Left hindlimb (tissue), 1 donor: Measurements from ENCODE around the gene SLC16A5.
"Not testable (repeated sequence)": the region's sequence is repeated elsewhere in the genome, so short reads cannot be mapped to it uniquely, and the experiment has no call there.

Experiments
- DNase-seq: peaks from one replicate; pipeline ENCODE4 v3.0.0-alpha.2; 2018

SLC16A5 gene

DNA sequence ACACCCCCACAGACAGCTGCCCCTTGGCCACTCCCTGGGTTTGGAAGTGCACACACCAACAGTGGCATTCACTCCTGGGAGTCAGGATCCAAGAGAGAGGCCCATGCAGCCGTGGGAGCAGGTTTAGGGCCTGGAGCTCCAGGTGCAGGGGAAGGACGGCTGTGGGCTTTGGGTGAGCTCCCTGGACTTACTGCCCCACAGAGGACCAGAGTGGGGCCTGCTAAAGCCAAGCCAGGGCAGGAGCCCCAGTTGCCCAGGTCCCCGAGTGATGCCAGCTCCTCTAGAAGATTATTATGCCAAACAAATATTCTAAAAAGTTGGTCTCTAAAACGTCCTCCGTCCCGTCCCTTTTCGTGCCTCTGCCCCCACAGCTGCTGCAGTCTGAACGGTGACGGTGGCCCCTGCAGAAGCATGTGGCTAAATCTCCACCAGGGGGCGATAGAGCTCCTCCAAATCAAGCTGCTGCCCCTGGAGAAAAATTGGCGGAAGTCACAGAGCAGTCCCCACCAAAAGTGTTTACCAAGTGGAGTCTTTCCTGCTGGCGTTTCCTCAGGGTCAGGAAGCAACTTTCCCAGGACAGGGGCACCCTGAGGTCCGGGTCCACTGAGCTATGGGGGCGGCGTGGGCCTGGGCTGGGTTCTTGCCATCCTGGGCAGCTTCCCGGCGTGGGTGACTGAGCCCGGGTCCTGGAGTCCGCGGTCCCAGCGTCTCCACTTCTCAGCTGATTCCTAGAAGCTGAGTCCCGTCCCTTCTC, 26.2 kb downstream of the SLC16A5 start:
- DNase-seq, result peak; percentile 87

DNA sequence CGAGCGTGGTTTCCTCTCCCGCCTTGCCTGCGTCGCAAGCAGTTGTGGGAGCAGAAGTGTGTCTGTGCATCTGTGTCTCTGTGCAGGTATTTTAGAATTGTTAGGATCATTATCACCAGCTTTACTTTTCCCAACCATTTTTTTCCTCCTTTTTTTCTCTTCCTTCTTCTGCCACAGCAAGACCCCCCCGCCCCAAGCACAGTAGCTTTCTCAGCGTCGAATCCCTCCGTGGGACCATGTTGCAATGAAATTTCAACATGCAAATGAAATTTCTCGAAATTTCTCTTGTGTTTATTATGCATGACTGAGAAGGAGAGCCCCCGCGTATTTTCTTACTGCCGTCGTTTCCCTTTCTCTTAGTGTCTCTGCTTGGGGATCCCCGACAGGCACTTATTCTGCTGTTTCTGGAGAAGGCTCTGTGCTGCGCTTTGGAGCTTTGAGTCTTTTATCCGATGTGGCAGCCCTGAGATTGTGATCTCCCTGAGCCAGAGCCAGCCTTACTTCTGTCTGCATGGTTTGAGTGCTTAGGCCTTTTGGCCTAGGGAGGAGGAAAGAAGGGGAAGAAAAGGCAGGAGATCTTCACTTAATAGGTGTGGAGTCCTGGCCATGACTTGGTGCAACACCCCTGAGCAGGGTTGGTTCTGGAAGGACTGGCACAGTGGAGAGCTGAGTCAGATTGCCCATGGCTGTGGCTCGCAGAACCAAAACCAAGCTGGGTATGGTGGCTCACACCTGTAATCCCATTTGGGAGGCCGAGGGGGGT, 27.0 kb downstream of the SLC16A5 start:
- DNase-seq, result no peak

DNA sequence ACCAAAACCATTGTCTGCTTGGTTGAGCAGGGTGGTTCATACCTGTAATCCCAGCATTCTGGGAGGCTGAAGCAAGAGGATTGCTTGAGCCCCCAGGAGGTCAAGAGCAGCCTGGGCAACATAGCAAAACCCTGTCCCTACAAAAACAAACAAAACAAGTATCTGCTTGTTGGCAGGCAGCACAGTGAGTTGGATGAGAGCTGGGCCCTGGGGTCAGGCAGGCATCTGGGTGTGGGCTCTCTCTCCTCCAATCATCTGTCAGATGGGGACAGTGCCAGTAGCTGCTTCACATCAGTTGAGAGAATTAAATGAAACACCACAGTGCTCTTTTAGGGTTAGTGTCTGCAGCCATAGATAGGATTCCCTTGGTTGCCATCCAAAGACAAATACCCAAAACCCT, 27.8 kb downstream of the SLC16A5 start:
- no peak for DNase-seq

DNA sequence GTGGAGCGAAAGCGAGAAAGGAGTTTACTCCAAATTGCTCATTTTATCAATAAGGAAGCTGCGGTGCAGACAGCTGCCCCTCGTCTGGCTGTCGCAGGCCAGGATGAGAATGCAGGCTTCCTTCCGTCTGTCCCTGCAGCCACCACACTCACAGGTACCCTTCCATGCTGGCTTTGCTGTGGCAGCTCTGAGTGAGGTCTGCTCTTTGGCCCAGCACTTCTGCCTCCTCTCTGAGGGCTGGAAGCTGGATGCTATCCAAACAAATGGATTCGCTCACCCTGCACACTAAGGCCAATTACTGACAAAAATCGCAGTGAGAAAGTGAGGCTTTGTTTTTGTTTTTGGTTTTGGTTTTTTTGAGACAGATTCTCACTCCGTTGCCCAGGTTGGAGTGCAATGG, 29.0 kb downstream of the SLC16A5 start:
- no peak for DNase-seq

DNA sequence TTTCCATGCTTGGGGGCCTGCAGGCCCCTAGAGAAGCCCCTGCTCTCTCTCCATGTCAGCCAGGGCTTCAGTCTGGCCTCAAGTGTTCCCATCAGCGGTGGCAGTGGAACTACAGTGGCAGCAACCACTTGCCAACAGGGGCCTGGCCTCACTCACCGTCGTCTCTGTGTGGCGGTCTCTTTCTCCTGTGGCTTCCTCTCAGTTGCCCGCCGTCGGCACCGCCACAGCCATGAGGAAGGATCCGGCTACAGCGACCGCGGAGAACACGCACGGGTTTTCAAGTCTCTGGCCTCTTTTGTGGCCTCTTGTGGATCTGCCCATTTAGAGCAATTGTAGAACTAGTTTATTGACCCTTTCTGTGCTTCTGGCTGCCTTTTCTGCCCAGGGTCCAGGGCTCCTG, 30.6 kb downstream of the SLC16A5 start:
- DNase-seq, result no peak

DNA sequence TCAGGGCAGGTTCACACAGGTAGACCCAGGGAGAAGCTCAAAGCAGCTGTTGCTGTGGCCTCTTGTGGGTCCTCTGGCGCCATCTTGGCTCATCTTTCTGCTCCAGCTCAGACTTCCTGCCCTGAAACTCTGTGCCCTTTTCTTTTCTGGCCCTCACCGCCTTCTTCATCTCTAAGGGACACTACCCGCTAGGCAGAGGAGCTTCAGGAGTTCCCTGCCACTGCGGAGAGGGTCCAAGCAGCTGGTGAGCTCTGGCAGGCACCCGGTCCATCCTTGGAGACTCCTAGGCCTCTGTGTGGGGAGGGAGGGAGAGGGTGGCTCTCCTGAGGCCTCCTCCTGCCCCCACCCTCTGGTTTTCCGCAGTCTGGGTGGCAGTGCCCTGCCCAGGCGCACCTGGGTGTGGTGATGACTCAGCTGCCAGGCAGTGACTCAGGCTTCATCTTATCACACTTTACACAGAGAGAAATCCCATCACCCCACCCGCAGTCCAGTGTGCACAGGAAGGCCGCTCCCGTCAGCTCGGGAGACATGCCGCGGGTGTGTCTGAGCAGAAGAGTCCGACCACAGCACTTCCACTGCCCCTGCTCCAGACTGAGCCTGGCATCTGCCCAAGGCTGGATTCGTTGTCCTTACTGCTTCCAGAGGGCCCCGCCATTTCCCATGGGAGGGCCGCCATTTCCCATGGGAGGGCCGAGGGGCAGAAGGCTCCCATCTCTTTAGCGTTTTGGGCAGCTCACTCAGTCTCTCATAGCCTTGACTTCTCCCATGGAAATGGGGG, 36.5 kb downstream of the SLC16A5 start:
- no peak for DNase-seq

DNA sequence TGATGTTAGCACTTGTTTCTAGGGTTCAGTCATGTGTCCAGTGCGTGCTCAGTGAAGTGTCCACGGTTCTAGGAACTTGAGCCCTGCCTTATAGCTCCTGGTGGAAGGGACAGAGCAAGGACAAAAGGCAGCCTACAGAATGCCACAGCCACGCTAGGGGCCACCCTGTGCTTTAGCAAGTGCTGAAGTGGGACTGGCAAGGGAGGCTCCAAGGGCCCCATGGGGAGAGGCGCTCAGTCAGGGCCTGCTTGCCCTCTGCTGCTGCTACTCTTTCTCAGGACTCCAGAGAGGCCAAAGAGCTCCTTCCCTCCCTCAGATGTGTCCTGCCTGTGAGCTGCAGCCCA, 37.0 kb downstream of the SLC16A5 start:
- no peak for DNase-seq

DNA sequence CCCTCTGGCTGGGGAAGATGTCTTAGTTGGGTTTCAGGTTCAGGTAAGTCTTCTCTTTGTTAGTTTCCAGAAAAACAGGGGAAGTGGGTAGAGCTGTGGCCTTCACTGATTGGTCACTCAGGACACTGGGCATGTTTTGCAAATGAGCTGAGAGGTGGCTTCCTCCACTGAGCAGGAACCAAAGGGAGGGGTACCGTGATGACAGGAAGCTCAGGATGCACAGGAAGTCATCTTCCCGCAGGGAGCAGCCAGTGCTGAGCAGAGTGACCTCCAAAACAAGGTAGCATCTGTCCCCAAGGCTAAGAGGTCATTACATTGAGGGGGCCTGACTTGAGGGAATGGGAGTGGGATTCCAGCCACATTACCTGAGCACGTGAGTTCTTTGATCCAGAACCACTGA, 38.2 kb downstream of the SLC16A5 start:
- DNase-seq, result no peak

DNA sequence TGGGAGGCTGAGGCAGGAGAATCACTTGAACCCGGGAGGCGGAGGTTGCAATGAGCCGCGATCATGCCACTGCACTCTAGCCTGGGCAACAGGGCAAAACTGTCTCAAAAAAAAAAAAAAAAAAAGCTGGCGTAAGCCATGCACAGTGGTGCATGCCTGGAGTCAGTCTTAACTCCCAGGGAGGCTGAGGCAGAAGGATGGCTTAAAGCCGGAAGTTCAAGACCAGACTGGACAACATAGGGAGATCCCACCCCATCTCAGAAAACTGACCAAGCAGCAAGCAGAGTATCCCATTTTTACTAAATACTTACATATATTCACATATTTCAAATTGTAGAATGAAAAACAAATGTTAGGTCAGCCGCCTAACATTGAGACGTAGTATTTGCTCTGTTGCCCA, 39.2 kb downstream of the SLC16A5 start:
- no peak for DNase-seq

DNA sequence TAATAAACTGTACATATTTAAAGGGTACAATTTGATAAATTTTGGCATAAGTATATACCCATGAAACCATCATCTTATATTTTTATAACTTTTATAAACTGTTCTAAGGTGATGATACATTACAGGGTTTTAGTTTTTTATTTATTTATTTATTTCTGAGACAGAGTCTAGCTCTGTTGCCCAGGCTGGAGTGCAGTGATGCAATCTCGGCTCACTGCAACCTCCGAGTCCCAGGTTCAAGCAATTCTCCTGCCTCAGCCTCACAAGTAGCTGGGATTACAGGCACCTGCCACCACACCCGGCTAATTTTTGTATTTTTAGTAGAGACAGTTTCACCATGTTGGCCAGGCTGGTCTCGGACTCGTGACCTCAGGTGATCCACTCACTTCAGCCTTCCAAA, 40.2 kb downstream of the SLC16A5 start:
- not testable (repeated sequence) for DNase-seq

DNA sequence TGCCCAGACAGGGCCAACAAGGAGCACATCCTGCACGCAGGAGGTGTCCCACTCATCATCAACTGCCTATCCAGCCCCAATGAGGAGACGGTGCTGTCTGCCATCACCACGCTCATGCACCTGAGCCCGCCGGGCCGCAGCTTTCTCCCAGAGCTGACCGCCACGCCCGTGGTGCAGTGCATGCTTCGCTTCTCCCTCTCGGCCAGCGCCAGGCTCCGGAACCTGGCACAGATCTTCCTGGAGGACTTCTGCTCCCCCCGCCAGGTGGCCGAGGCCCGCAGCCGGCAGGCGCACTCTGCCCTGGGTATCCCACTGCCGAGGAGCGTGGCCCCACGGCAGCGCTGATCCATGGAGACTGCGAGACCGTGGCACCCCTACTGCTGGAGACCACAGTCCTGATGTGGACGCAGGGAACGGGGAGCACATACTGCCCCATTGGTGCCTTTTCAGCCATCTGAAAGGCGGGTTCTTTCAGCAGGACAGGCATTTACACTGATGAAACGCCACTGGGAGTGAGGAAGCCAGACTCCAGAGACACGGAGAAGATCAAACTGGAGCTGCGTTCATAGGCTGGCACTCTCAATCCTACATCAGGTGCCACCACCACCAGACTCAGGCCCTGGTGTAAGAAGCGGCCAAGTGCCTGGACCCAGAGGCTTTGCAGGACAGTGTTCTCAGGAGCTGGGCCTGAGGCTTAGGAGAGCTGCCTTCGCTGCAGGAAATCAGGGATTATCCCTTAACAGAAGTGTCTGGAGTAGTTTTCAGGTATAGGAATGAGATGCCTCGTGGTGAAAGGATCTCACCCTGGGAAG, 41.1 kb downstream of the SLC16A5 start:
- DNase-seq, result no peak

DNA sequence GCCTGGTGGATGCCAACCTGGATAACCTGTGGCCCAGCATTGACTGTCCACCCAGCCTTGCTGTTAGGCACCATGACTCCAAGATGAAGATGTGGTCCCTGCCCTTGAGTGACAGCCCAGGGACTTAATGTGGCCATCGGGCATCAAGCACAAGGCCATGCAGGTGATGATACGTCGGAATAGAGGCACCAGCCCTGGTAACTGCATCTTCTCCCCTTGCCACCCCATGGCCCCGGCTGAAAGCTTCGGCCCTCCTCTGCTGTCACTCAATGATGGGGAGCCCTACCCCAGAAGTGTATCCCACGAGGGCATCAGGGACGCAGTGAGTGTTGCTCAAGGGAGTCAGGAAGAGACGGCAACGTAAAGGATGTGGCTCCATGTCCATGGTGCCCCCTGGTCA, 41.8 kb downstream of the SLC16A5 start:
- no peak for DNase-seq

DNA sequence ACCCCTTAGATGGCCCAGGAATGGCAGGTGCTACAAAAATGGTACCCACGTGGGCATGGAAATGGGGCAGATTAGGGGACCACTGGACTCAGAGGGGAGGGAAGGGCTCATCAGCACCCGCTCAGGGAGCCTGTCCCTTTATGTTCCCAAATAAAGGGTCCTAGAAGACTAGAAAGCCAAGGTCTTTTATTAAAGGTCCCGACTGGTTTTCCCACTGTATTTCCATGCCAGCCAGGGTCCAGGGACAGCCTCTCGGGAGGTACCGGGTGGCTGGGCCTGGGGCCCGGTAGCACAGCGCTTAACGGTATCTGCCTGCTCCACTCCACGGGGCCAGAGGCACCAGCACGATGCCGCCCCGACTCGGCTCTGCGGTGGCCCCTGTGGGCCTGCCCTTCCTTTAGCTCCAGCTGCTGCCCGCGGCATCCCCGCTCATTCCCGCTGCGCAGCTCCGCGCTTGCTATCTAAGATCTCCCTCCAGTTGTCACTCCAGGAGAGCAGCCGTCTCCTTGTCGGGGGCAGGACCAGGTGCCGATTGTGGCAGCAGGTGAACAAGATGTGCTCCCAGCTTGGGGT, 42.4 kb downstream of the SLC16A5 start:
- no peak for DNase-seq

DNA sequence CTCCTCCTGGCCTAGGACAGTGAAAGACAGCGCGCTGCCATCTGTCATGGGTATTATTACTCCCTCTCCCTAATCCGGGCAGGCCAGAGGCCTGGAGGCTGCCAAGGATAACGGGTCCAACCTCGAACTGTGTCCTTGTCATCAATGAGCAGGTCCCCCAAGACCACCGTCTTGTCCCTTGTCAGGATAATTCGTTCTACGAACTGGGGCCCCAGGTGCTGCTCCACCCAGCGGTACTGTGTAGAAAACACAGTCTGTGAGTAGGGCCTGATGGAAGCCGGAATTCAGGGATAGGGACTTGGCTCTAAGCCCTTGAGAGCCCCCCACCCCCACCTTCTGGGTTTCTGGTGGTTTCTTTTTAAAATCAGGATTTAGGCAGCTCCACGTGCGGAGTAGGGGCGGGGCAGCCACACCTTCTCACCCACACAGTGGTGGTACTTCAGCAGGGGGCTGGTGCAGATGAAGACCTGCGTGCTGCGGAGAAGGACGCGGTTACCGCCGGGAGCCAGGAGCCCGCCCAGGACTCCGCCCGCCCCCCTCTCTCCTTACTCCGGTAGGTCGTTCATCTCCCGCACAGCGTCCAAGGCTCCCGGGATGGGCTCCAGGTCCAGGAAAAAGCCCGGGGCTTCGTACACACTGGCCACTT, 43.0 kb downstream of the SLC16A5 start:
- DNase-seq, result peak; percentile 72

DNA sequence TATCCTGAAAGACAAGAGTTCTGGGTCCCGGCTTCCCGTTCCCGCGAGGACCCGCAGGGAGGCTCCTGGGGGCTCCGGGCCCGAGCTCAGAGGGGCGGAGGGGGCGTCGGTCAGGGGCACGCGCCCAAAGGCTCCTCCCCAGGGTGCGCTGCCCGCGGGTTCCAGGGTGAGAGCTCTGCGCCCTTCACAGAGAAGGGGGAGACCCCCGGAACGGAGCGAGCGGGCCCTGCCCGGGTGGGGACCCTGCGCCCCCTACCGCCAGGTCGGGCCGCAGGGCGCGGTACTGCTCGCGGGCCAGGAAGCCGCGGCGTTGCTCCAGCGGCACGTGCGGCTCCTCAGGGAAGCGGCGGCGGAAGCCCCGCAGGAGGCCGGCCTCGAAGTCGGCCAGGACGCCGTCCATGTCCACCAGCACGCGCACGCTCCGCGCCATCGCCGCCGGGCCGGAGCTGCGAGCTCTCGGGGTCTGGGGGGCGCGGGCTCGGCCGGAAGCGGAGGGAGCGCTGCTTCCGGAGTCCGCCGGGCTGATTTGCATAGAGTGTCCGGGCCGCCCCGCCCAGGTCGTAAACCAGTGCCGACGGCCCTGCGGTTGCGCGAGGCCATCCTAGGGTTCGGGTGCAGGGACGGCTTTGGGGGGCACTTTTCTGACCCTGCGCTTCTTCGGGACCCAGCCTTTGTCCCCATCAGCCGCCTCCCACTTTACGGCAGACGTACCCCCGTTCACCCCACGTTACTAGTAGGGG, 43.7 kb downstream of the SLC16A5 start, which contains the start of gene NT5C:
Gene NT5C, minus strand, starts transcription at position 465 of the 740 bp plus-strand sequence. Its CDS starts 35 bp downstream, at position 430.
- DNase-seq, result peak; percentile 90

DNA sequence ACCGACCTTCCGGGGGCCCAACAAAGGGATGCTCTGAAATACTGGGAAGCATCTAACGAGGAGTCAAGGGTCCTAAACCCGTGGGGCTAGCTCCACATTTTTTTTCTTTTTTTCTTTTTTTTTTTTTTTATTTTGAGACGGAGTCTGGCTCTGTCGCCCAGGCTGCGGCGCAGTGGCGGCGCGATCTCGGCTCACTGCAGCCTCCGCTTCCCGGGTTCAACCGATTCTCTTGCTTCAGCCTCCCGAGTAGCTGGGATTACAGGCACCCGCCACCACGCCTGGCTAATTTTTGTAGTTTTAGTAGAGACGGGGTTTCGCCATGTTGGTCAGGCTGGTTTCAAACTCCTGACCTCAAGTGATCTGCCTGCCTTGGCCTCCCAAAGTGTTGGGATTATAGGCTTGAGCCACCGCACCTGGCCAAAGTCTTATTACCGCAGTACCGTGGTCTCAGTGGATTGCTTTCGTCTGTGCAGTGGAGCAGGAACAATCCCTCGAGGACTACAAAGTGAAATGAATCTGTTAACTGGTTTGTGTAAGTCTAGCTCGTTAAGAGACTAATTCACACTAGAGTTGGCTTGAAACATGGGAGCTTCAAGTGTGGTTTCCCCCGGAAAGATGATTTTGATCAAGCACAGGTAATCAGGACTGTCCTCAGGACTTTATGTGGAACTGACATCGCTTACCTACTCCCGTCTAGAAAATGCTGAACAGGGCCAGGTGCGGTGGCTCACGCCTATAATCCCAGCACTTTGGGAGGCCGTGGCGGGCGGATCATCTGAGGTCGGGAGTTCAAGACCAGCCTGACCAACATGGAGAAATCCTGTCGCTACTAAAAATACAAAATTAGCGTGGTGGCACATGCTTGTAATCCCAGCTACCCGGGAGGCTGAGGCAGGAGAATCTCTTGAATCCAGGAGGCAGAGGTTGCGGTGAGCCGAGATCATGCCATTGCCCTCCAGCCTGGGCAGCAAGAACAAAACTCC, 44.6 kb downstream of the SLC16A5 start:
- not testable (repeated sequence) for DNase-seq

DNA sequence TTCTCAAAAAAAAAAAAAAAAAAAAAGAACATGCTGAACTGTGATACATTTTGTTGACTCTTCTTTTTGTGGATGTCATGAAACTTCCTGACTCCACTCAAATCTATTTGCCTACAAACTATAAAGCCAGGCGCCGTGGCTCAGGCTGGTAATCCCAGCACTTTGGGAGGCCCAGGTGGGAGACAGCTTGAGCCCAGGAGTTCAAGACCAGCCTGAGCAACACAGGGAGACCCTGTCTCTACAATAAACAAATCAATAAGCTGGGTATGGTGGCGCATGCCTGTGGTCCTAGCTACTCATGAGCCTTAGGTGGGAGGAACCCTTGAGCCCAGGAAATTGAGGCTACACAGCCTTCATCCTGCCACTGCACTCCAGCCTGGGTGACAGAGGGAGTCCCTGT, 45.2 kb downstream of the SLC16A5 start:
- DNase-seq, result no peak

DNA sequence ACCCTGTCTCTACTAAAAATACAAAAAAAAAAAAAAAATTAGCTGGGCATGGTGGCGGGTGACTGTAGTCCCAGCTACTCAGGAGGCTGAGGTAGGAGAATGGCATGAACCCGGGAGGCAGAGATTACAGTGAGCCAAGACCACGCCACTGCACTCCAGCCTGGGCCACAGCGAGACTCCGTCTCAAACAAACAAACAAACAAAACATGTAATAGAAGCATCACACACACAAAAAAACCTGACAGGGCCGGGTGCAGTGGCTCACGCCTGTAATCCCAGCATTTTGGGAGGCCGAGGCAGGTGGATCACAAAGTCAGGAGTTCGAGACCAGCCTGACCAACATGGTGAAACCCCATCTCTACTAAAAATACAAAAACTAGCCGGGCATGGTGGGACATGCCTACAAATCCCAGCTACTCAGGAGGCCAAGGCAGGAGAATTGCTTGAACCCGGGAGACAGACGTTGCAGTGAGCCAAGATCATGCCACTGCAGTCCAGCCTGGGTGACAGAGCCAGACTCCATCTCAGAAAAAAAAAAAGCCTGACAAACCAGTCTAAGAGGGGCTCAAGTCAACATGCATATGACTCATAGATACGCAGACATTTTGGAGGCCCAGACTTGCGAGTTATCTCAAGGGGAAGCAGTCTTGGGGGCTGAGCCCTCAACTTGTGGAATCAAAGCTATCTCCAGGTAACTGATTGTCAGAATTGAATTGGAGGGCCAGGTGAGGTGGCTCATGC, 46.0 kb downstream of the SLC16A5 start:
- DNase-seq, result not testable (repeated sequence)

DNA sequence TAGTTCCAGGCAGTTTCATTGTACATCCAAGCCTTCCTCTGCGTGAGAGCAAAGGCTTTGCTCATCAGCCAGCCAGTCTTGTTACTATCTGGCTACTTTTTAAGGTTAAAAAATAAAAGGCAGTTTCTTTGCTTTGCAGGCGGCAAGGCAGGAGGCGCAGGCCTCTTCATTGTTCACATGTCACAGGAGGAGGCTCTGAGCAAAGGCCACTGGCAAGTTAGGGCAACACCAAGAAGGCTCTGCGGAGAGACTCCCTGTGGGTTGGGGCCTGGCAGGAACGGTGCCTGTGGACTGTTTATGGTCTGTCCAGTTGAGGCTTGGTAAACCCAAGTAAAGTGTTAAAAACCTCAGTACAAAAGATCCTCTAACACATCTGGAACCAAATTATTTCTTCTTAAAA, 47.7 kb downstream of the SLC16A5 start:
- no peak for DNase-seq
